Mucosa of descending colon (tissue), 3 donors: ENCODE results near the gene DDX21. TPM values are rescaled to one million over a fixed set of nuclear protein-coding genes. Genes with fewer than 3 reads are reported as not detected.
"Not testable (repeated sequence)": the region's sequence is repeated elsewhere in the genome, so short reads cannot be mapped to it uniquely, and the experiment has no call there.

Experiments used
- ATAC-seq: fragments of 200-7000 bp; cut with Tn5 transposase; one replicate; pipeline ENCODE4 v1.9.1; 2020; ENCODE audit warnings: mild to moderate bottlenecking, moderate library complexity
- DNase-seq, 3 donors: peaks; one replicate each; pipeline ENCODE4 v3.0.0-alpha.2; 2020
- H3K36me3 ChIP-seq: fragments of 200-600 bp; one replicate; pipeline ENCODE4 v1.8.0; 2021; ENCODE audit warnings: low read depth, mild to moderate bottlenecking
- H3K4me1 ChIP-seq: fragments of 200-600 bp; one replicate; pipeline ENCODE4 v1.8.0; 2021; ENCODE audit warnings: low read depth, mild to moderate bottlenecking
- H3K4me3 ChIP-seq: fragments of 200-600 bp; one replicate; pipeline ENCODE4 v1.8.0; 2021; ENCODE audit warnings: mild to moderate bottlenecking
- H3K9me3 ChIP-seq: fragments of 200-600 bp; one replicate; pipeline ENCODE4 v1.8.0; 2021; ENCODE audit warnings: mild to moderate bottlenecking
- intact Hi-C, 2 donors: fragments of 100-400 bp; cut with DNase I in 1 of 2; cut with micrococcal nuclease in 1 of 2; formaldehyde crosslinking; loops; one replicate each; pipeline versions ENCODE4 v1.11.0 to v1.11.1; 2022; cut with DNase I, micrococcal nuclease
- total RNA-seq, 3 donors: library from RNA; stranded (reverse); fragmentation: NEBNext Ultra II Directional in 2 of 3; extraction: Animal tissue kit (Norgen Biotek cat#: 25700) in 2 of 3; gene quantifications; one replicate each; pipeline versions ENCODE4 v1.2.1 to v1.2.4, GENCODE V29; 2021 to 2023
- TF ChIP-seq, protein P1 (sequence below): fragments of 200-600 bp; IDR thresholded peaks from one replicate; pipeline ENCODE4 v1.8.0; 2022; ENCODE audit warnings: antibody characterized with exemption, mild to moderate bottlenecking
- donor health status: DM: no; HTN: no; CAD: no; lungs with moderate emphysema.
- donor health status: DM: no; HTN: no; CAD: no.
- donor health status: DM: no; HTN: yes; CAD: no.

DDX21 gene
- total RNA-seq, 3 donors from 2014 or later = 24.5 to 35.6 (median 31.8) TPM

DNA sequence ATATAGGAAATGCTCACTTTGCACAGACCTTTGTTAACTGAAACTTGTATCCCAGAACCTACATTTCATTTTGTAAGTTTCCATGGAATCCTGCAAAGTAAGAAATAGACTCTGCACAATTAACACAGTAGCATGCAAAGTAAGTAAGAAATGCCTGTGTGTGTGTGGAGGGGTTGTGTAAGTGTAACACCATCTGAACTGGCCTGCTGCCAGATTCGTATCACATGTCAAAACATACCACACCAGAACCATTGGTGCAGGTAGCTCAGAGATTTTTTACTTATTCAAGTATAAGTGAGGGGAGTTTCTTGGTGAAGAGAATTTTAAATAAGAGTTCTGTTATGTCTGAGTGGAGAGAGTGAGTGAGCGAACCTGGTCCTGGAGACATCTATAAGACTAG is 17.9 kb upstream of the DDX21 start:
- intact Hi-C loops = no loop called here
- H3K36me3 ChIP-seq = no peaks in the 10 kb centered on the region
- DNase-seq (no peak), ATAC-seq (no peak)
- H3K4me3 ChIP-seq = no peak overlapping the region
- TF ChIP-seq, protein P1, sequence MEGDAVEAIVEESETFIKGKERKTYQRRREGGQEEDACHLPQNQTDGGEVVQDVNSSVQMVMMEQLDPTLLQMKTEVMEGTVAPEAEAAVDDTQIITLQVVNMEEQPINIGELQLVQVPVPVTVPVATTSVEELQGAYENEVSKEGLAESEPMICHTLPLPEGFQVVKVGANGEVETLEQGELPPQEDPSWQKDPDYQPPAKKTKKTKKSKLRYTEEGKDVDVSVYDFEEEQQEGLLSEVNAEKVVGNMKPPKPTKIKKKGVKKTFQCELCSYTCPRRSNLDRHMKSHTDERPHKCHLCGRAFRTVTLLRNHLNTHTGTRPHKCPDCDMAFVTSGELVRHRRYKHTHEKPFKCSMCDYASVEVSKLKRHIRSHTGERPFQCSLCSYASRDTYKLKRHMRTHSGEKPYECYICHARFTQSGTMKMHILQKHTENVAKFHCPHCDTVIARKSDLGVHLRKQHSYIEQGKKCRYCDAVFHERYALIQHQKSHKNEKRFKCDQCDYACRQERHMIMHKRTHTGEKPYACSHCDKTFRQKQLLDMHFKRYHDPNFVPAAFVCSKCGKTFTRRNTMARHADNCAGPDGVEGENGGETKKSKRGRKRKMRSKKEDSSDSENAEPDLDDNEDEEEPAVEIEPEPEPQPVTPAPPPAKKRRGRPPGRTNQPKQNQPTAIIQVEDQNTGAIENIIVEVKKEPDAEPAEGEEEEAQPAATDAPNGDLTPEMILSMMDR = no peak
- H3K4me1 ChIP-seq = no peaks in the 10 kb centered on the region
- H3K9me3 ChIP-seq = no peaks in the 10 kb centered on the region

DNA sequence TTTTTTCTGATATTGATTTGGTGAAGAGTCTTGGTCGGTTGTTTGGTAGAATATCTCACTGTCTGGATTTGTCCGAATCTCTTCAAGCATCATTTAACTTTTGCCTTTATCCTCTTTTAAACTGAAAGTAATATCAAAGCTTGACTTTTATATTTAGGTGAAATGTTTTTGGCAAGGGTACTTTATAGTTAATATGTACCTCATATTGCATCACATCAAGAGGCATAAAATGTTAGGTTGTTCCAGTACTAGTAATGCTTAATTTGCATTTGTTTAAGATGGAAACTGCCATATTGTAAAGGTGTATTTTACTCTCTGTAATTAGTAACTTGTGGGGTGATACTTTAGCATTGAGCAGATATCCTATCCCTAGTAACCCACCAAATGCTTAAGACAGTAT is 17.1 kb upstream of the DDX21 start:
- Histone ChIP-seq H3K36me3 (no peaks in the 10 kb centered on the region), H3K4me3 (no peak overlapping the region), H3K4me1 (no peaks in the 10 kb centered on the region), H3K9me3 (no peaks in the 10 kb centered on the region)
- ATAC-seq (no peak), DNase-seq (no peak)
- intact Hi-C loops = no loop called here
- TF ChIP-seq, protein P1 = no peak

DNA sequence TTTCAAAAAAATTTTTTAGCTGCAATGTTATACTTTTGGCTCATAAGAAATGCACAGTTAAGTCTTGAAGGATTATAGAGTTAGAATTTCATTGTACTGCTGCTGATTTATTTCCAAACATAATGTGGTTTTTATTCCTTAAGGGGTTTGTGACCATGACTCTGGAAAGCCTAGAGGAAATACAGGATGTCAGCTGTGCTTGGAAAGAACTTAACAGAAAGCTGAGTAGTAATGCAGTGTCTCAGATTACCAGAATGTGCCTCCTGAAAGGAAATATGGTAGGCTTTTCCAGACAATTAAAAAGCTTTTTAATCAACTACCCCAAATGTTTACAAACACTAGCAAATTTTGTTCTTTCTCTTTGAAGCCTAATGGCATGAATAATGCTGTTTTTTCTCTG is 15.1 kb upstream of the DDX21 start:
- H3K9me3 ChIP-seq, H3K36me3 ChIP-seq, H3K4me1 ChIP-seq, intact Hi-C loops, ATAC-seq, H3K4me3 ChIP-seq, DNase-seq: not testable (repeated sequence)

GRCh38 chr10:68950598-68950997 is 5.4 kb upstream of the DDX21 start:
- no peak overlapping the region for H3K4me3 ChIP-seq
- intact Hi-C loops = no loop called here
- no peaks in the 10 kb centered on the region for H3K36me3 ChIP-seq
- ATAC-seq (no peak), DNase-seq (no peak)
- H3K9me3 ChIP-seq = no peaks in the 10 kb centered on the region
- H3K4me1 ChIP-seq = peaks cover 5% of the 10 kb centered on the region
- TF ChIP-seq, protein P1 = no peak

DNA sequence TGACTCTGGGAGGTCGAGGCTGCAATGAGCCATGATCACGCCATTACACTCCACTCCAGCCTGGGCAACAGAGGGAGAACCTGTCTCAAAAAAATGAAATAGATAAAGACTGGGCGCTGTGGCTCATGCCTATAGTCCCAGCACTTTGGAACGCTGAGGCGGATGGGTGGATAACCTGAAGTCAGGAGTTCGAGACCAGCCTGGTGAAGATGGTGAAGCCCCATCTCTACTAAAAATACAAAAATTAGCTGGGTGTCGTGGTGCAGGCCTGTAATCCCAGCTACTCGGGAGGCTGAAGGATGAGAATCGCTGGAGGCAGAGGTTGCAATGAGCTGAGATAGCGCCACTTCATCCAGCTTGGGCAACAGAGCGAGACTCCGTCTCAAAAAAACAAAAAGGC is 1.1 kb upstream of the DDX21 start:
- H3K36me3 ChIP-seq = no peaks in the 10 kb centered on the region
- intact Hi-C loops = no loop called here
- H3K4me1 ChIP-seq = peaks cover 15% of the 10 kb centered on the region
- no peaks in the 10 kb centered on the region for H3K9me3 ChIP-seq
- no peak for DNase-seq
- ATAC-seq = no peak
- no peak overlapping the region for H3K4me3 ChIP-seq
- TF ChIP-seq, protein P1 = no peak

GRCh38 chr10:68955355-68955831 is 577 bp upstream of the DDX21 start:
- TF ChIP-seq, protein P1 = no peak
- peak in 2 of 3 donors; percentile 12 to 27 for DNase-seq
- Histone ChIP-seq H3K4me1 (peaks cover 15% of the 10 kb centered on the region), H3K4me3 (peak overlapping the region; percentile 86), H3K9me3 (no peaks in the 10 kb centered on the region), H3K36me3 (no peaks in the 10 kb centered on the region)
- peak; percentile 6 for ATAC-seq
- intact Hi-C loops = no loop called here
